IPS-18c (cell line): Measurements from ENCODE around the gene TEAD2.

Experiments used
- H3K4me3 ChIP-seq: 2 replicates; pipeline ENCODE4 v1.7.0; 2013; ENCODE audit warnings: low read depth, mild to moderate bottlenecking, low read length, moderate library complexity; ENCODE audit not compliant: insufficient read depth
- H3K9me3 ChIP-seq: one replicate; pipeline ENCODE4 v1.6.1; 2013; ENCODE audit warnings: mild to moderate bottlenecking, low read length, moderate library complexity; ENCODE audit not compliant: control insufficient read depth, insufficient read depth

The TEAD2 gene

DNA sequence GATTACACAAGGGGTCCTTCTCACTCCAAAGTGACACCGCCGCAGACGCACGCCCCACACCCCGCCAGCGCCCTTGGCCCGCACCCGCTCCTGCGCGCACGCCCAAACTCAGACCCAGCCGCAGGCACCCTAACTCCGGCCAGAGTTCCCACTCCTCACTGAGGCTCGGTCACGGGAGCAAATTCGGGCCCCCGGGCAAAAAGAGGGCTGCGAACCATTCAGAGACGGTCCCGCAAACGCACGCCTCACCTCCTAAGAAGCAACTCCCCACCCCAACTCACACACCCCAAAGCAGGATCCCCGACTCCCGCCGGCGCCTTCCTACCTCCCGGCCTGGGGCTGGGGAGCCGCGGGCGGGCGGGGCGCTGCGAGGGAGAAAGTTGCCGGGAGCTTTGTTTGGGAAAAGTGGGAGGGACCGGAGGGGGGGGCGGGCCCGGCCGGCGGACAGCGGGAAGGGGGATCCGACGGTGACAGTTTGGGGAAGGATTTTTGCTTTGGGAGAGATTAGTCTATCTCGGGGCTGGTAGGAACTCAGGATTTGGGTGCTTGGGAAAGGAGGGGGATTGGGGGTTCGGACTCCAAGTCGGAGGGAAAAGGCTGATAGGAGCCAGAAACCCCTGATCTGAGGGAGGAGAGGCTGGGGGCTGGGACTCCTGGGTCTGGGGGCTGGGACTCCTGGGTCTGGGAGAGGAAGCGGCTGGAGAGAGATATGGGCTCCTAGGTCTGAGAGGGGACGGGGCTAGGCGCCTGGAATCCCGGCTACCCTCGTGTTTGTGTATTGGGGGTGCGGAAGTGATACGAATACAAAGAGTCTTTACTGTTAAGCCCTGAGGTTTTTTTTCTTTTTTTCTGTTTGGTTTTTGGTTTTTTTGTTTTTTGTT, at the start of gene TEAD2:
TEAD2 (minus strand) TSS at position 369 of the 881 bp plus-strand sequence. CDS start 2,341 bp downstream, outside the sequence.
- Histone ChIP-seq H3K9me3 (no peaks in the 10 kb centered on the region), H3K4me3 (peak within 1 kb of the TSS; percentile 97)

DNA sequence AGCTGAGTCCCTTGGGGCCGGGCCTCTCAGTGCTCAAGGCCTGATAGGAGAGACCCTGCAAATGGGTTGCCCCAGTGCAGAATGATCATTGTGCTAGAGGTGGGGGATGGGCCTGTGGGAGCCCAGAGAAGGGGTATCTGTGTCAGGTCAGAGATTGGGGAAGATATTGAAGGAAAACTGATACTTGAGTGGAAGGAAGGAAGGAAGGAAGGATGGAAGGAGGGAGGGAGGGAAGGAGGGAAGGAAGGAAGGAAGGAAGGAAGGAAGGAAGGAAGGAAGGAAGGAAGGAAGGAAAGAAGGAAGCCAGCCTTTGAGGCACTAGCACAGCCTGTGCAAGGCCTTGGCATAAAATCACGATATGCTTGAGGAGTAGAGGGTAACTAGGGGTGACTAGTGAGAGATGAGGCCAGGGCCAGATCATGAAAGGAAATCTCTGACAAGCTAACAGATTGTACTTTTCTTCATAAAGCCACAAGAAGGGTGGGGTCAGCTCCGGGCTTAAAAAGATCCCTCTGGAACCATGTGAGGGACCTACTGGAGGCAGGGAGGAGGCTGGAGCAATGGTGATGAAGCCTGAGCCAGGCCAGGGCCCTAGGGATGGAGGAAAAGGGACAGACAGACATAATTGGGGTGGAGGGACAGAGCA, 49.6 kb upstream of the TEAD2 start:
- Histone ChIP-seq H3K9me3 (no peaks in the 10 kb centered on the region), H3K4me3 (no peak overlapping the region)

- Histone ChIP-seq H3K4me3 (no peak overlapping the region), H3K9me3 (no peaks in the 10 kb centered on the region)
These were observed 47.3 kb upstream of the TEAD2 start for GRCh38 chr19:49409441-49410029.

- H3K4me3 ChIP-seq, result no peak overlapping the region
- no peaks in the 10 kb centered on the region for H3K9me3 ChIP-seq
These were observed 46.7 kb upstream of the TEAD2 start for GRCh38 chr19:49408816-49409440.

DNA sequence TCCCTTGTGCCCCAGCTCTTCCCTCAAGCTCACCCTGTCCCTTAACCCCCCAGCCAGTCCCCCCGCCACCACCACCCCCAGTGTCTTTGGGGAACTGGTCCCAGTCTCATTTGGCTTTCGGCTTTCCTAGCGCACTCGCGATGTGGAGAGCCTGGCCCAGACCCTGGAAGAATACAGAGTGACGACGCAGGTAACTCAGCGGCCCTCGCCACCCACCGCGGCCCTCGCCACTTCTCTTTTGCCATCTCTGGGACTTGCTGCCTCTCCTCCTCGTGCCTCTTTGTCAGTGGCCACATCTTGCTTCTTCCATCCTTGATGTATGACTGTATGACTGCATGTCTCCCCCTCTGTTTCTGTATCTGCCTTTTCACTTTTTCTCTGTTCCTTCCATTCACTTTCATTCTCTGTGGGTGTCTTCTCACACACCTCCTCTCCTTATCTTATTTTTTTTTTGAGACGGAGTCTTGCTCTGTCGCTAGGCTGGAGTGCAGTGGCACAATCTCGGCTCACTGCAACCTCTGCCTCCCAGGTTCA, 45.3 kb upstream of the TEAD2 start:
- no peaks in the 10 kb centered on the region for H3K9me3 ChIP-seq
- H3K4me3 ChIP-seq, result no peak overlapping the region

DNA sequence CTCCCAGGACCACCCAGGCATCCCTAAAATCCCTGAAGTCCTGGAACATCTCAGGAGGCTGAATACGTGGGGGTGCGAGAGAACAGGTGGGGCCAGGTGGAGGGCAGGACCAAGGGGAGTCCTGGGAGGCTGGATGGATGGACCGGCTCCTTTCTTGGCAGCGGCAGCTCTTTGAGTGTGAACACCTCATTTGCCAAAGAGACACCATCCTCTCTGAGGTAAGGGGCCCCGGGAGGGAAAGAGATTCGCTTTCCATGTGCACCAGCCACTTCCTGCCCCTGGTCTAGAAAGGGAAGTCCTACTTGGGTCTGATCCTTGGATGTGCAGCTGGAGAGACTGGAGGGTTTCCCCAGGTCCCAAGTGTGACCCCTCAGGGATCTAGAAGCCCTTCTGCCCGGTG, 44.9 kb upstream of the TEAD2 start:
- no peak overlapping the region for H3K4me3 ChIP-seq
- no peaks in the 10 kb centered on the region for H3K9me3 ChIP-seq

GRCh38 chr19:49403404-49404187, 41.4 kb upstream of the TEAD2 start:
- Histone ChIP-seq H3K4me3 (no peak overlapping the region), H3K9me3 (no peaks in the 10 kb centered on the region)

DNA sequence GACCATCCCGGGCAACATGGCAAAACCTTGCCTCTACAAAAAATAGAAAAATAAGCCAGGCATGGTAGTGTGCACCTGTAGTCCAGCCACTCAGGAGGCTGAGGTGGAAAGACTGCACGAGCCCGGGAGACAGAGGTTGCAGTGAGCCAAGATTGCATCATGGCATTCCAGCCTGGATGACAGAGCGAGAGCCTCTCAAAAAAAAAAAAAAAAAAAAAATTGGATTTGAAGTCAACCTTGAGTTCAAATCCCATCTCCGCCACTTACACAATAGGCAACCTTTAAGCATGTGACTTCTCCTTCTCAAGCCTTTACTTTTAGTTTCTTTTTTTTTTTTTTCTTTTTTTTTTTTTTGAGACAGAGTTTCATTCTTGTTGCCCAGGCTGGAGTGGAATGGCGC, 37.8 kb upstream of the TEAD2 start:
- Histone ChIP-seq H3K9me3 (no peaks in the 10 kb centered on the region), H3K4me3 (no peak overlapping the region)

- no peaks in the 10 kb centered on the region for H3K9me3 ChIP-seq
- H3K4me3 ChIP-seq, result no peak overlapping the region
These were observed 36.7 kb upstream of the TEAD2 start for GRCh38 chr19:49398931-49399330.

GRCh38 chr19:49398001-49398615, 35.9 kb upstream of the TEAD2 start:
- no peaks in the 10 kb centered on the region for H3K9me3 ChIP-seq
- no peak overlapping the region for H3K4me3 ChIP-seq

- H3K4me3 ChIP-seq, result no peak overlapping the region
- no peaks in the 10 kb centered on the region for H3K9me3 ChIP-seq
These were observed 34.7 kb upstream of the TEAD2 start for GRCh38 chr19:49396738-49397505.

GRCh38 chr19:49395581-49396407, 33.6 kb upstream of the TEAD2 start:
- no peaks in the 10 kb centered on the region for H3K9me3 ChIP-seq

DNA sequence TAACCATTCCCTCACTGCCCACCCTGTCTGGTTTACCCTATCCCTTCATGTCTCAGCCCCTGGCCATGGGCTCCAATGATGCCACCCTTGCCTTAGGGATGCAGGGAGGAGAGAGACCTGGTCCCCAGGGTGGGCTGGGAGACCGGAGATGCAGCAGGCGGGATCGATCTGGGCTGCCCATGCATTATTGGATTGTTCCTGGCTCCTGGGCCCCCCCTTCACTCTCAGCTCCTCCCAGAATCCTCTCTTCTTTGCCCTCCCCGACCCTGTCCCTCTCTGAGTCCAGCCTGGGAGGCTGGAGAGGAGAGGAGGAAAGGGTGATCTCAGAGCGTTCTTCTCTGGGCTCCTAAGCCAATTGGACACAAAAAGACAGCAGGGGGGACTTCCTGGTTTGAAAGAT, 31.7 kb upstream of the TEAD2 start:
- no peaks in the 10 kb centered on the region for H3K9me3 ChIP-seq
- no peak overlapping the region for H3K4me3 ChIP-seq

More at GRCh38 chr19:49395581-49396407, 33.6 kb upstream of the TEAD2 start:
- no peak overlapping the region for H3K4me3 ChIP-seq

DNA sequence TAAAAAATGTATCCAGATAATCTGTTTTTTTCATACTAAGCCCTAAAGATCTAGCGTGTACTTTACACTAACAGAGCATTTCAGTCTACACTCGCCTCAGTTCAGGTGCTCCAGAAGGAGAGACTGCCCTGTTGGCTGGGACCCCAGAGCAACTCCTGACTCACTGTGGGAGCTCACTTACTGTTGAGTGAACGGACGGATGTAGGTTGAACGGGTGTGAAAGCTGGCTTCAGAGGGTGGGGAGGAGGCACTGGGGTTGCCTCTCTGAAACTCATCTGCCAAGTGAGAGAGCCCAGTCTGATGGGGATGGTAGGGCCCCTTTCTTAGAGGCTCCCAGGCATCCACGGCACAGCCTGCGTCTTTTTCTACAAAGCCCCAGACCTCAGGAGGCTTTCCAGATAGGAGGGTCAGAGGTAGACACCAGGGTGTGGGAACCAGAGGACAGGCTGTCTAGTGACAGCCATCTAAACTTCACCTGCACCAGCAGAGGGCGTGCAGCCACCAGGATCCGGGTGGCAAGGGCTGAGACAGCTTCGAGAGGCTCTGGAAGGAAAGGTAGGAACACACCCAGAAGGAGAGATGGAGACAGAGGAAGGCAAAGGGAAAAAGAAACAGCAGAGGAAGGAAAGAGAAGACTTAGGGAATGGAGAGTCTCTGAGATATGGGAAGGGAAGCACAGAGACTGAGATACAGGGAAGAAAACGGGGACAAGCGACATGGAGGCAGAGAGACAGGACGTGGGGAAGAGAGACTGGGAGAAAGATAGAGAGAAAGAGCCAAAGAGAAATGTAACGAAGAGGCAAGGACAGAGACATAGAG, 29.6 kb upstream of the TEAD2 start:
- H3K4me3 ChIP-seq, result no peak overlapping the region
- H3K9me3 ChIP-seq, result no peaks in the 10 kb centered on the region
